Measurements from ENCODE around the gene DHX58. TPM values are rescaled to one million over a fixed set of nuclear protein-coding genes. Genes with fewer than 3 reads are reported as not detected.

DHX58 gene
- total RNA-seq, 2 donors from 2014 or later = 13.7 to 18.5 TPM

GRCh38 chr17:42078396-42079043 lies 34.0 kb downstream of the DHX58 start:
- no peak for ATAC-seq (ENCODE audit: insufficient number of reproducible peaks, low FRiP score, low read depth)
- H3K4me3 ChIP-seq = no peak overlapping the region

DNA sequence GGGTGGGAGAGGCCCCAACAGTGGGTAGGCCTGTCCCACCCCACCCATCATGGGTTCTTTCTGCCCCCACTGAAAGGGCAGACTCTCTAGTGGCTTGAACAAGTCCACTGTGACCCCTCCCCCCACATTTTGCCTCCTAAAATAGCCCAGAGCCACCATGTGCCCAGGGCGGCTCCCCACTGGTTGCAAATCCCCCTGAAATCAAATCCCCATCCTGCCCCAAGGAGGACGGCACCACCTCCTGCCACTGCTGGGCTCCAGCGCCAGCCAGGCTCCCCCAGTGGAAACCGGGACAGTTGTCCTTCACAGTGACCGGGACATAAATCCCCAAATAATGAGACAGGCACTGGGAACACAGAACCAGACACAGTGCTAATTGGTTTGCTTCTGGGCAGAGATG lies 34.8 kb downstream of the DHX58 start:
- H3K9me3 ChIP-seq = no peaks in the 10 kb centered on the region
- H3K36me3 ChIP-seq = no peaks in the 10 kb centered on the region
- no peak overlapping the region for H3K27ac ChIP-seq
- ATAC-seq (ENCODE audit: insufficient number of reproducible peaks, low FRiP score, low read depth) = no peak
- no peak for DNase-seq (ENCODE audit: low spot score)
- no peak overlapping the region for H3K4me3 ChIP-seq
- peaks cover 0 to under 1% of the 10 kb centered on the region in 2 donors for H3K4me1 ChIP-seq (ENCODE audit: control insufficient read depth in 1 of 2, low read depth in 2 of 2)
- H3K27me3 ChIP-seq (replicated peaks; ENCODE audit: insufficient read depth) = no peaks in the 10 kb centered on the region
- TF ChIP-seq, protein P1, sequence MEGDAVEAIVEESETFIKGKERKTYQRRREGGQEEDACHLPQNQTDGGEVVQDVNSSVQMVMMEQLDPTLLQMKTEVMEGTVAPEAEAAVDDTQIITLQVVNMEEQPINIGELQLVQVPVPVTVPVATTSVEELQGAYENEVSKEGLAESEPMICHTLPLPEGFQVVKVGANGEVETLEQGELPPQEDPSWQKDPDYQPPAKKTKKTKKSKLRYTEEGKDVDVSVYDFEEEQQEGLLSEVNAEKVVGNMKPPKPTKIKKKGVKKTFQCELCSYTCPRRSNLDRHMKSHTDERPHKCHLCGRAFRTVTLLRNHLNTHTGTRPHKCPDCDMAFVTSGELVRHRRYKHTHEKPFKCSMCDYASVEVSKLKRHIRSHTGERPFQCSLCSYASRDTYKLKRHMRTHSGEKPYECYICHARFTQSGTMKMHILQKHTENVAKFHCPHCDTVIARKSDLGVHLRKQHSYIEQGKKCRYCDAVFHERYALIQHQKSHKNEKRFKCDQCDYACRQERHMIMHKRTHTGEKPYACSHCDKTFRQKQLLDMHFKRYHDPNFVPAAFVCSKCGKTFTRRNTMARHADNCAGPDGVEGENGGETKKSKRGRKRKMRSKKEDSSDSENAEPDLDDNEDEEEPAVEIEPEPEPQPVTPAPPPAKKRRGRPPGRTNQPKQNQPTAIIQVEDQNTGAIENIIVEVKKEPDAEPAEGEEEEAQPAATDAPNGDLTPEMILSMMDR (IDR thresholded peaks at IDR 0.05) = no peak

More at GRCh38 chr17:42078396-42079043, 34.0 kb downstream of the DHX58 start:
- DNase-seq (ENCODE audit: low spot score) = no peak
- TF ChIP-seq, protein P1 (IDR thresholded peaks at IDR 0.05) = no peak
- no peaks in the 10 kb centered on the region for H3K27me3 ChIP-seq (replicated peaks; ENCODE audit: insufficient read depth)
- no peaks in the 10 kb centered on the region for H3K36me3 ChIP-seq
- H3K4me1 ChIP-seq (ENCODE audit: control insufficient read depth in 1 of 2, low read depth in 2 of 2) = no peaks in the 10 kb centered on the region
- H3K27ac ChIP-seq = no peak overlapping the region
- no peaks in the 10 kb centered on the region for H3K9me3 ChIP-seq

- ATAC-seq (ENCODE audit: insufficient number of reproducible peaks, low FRiP score, low read depth) = no peak
Observed at GRCh38 chr17:42076797-42077559, 35.5 kb downstream of the DHX58 start.

DNA sequence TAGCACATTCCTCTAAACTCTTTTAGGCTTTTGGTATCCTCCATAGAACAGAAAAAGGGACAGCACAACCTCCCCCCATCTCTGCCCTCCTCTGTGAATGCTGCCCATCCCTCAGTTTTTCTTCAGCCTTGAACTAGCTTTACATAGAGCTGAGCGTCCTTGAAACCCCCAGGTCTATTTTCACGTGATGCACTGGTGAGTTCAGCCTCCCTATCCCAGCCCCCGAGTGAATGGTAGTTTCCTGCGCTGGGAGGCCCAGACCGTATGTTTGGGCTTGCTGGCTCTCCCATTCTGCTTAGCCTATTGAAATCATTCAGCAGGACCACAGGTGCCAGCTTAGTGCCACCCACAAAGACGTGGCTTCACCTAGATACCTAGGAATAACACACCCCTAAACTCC lies 36.7 kb downstream of the DHX58 start:
- ATAC-seq (ENCODE audit: insufficient number of reproducible peaks, low FRiP score, low read depth) (no peak), DNase-seq (ENCODE audit: low spot score) (no peak)
- no peaks in the 10 kb centered on the region for H3K27me3 ChIP-seq (replicated peaks; ENCODE audit: insufficient read depth)
- no peak overlapping the region for H3K4me3 ChIP-seq
- H3K9me3 ChIP-seq = no peaks in the 10 kb centered on the region
- TF ChIP-seq, protein P1 (IDR thresholded peaks at IDR 0.05) = no peak
- no peak overlapping the region for H3K27ac ChIP-seq
- H3K36me3 ChIP-seq = no peaks in the 10 kb centered on the region
- H3K4me1 ChIP-seq (ENCODE audit: control insufficient read depth in 1 of 2, low read depth in 2 of 2) = peaks cover 6 to 12% of the 10 kb centered on the region in 2 donors

More at GRCh38 chr17:42076797-42077559, 35.5 kb downstream of the DHX58 start:
- Histone ChIP-seq H3K4me3 (no peak overlapping the region), H3K36me3 (no peaks in the 10 kb centered on the region), H3K9me3 (no peaks in the 10 kb centered on the region), H3K27ac (no peak overlapping the region), H3K27me3 (replicated peaks; ENCODE audit: insufficient read depth) (no peaks in the 10 kb centered on the region), H3K4me1 (ENCODE audit: control insufficient read depth in 1 of 2, low read depth in 2 of 2) (peaks cover 6 to 8% of the 10 kb centered on the region in 2 donors)
- no peak for DNase-seq (ENCODE audit: low spot score)
- TF ChIP-seq, protein P1 (IDR thresholded peaks at IDR 0.05) = no peak
